Panc1 (cell line): ENCODE data around the gene GPR176.

Experiments
- POLR2AphosphoS5 ChIP-seq: IDR thresholded peaks from 2 replicates; pipeline ENCODE4 v1.6.1; 2012; ENCODE audit warnings: mild to moderate bottlenecking, low read depth, low read length, moderate library complexity
- SIN3A ChIP-seq: IDR thresholded peaks from 2 replicates; pipeline ENCODE4 v1.6.1; 2012; ENCODE audit warnings: low read depth, mild to moderate bottlenecking, low read length, moderate library complexity, borderline replicate concordance; ENCODE audit not compliant: insufficient read depth
- TF ChIP-seq, protein P1 (sequence below): fragments of 450-650 bp; IDR thresholded peaks from 2 replicates; pipeline ENCODE4 v1.5.1; 2017; ENCODE audit warnings: mild to moderate bottlenecking
- TF ChIP-seq, protein P2 (sequence below), 2 experiments: IDR thresholded peaks; 2 replicates each; pipeline ENCODE4 v1.6.1; 2011 to 2012; ENCODE audit warnings: low read depth in 2 of 2, control low read depth in 1 of 2, low read length in 1 of 2, mild to moderate bottlenecking in 1 of 2, moderate library complexity in 1 of 2; ENCODE audit not compliant: insufficient read depth in 1 of 2

DNA sequence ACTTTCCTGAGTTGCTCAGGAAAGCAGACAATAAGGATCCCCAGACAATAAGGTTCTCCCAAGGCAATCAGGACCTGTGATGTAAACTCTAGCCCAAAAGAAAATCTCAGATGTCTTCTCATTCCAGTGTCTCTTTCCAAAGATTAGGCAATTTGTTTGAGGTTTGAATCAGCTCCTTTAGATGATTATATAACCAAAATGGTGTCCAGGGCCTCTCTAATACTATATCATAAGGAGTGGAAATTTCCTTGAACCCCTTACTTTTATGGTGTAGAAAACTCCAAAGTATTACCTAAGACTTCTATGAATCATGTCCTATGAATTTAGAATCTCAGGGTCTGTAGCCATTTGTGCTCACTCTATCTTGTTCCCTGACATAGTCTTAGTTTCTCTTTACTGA is 65.9 kb downstream of the GPR176 start:
- TF ChIP-seq, protein P1, sequence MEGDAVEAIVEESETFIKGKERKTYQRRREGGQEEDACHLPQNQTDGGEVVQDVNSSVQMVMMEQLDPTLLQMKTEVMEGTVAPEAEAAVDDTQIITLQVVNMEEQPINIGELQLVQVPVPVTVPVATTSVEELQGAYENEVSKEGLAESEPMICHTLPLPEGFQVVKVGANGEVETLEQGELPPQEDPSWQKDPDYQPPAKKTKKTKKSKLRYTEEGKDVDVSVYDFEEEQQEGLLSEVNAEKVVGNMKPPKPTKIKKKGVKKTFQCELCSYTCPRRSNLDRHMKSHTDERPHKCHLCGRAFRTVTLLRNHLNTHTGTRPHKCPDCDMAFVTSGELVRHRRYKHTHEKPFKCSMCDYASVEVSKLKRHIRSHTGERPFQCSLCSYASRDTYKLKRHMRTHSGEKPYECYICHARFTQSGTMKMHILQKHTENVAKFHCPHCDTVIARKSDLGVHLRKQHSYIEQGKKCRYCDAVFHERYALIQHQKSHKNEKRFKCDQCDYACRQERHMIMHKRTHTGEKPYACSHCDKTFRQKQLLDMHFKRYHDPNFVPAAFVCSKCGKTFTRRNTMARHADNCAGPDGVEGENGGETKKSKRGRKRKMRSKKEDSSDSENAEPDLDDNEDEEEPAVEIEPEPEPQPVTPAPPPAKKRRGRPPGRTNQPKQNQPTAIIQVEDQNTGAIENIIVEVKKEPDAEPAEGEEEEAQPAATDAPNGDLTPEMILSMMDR: no peak
- TF ChIP-seq POLR2AphosphoS5 (no peak), SIN3A (no peak)
- TF ChIP-seq, protein P2, sequence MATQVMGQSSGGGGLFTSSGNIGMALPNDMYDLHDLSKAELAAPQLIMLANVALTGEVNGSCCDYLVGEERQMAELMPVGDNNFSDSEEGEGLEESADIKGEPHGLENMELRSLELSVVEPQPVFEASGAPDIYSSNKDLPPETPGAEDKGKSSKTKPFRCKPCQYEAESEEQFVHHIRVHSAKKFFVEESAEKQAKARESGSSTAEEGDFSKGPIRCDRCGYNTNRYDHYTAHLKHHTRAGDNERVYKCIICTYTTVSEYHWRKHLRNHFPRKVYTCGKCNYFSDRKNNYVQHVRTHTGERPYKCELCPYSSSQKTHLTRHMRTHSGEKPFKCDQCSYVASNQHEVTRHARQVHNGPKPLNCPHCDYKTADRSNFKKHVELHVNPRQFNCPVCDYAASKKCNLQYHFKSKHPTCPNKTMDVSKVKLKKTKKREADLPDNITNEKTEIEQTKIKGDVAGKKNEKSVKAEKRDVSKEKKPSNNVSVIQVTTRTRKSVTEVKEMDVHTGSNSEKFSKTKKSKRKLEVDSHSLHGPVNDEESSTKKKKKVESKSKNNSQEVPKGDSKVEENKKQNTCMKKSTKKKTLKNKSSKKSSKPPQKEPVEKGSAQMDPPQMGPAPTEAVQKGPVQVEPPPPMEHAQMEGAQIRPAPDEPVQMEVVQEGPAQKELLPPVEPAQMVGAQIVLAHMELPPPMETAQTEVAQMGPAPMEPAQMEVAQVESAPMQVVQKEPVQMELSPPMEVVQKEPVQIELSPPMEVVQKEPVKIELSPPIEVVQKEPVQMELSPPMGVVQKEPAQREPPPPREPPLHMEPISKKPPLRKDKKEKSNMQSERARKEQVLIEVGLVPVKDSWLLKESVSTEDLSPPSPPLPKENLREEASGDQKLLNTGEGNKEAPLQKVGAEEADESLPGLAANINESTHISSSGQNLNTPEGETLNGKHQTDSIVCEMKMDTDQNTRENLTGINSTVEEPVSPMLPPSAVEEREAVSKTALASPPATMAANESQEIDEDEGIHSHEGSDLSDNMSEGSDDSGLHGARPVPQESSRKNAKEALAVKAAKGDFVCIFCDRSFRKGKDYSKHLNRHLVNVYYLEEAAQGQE (IDR thresholded peaks at IDR 0.05; ENCODE audit: insufficient read depth in 1 of 2, low read depth in 2 of 2, low read length in 1 of 2): no peak
